HEK293T (cell line): ENCODE data around the gene REN.

ENCODE experiments used
- CTCF ChIA-PET: fragments of 350-600 bp; formaldehyde crosslinking; extraction: SDS; loops from one replicate; lab custom pipeline; 2021; ENCODE audit warnings: antibody characterized with exemption, inconsistent platforms; lab: Yijun Ruan, JAX
- POLR2A ChIA-PET: fragments of 350-600 bp; formaldehyde crosslinking; extraction: SDS; loops from one replicate; lab custom pipeline; 2020; ENCODE audit warnings: antibody characterized with exemption, inconsistent platforms; lab: Yijun Ruan, JAX
- DNase-seq: peaks from one replicate; pipeline ENCODE4 v3.0.0; 2012; ENCODE audit warnings: mixed read lengths; ENCODE audit errors: extremely low spot score
- ARNT ChIP-seq: fragments of 450-650 bp; IDR thresholded peaks from 2 replicates; pipeline ENCODE4 v1.6.1; 2017; ENCODE audit warnings: mild to moderate bottlenecking
- BHLHE40 ChIP-seq: fragments of 450-650 bp; IDR thresholded peaks from 2 replicates; pipeline ENCODE4 v1.6.1; 2016; ENCODE audit warnings: mild to moderate bottlenecking, moderate library complexity, borderline replicate concordance
- CTBP1 ChIP-seq: fragments of 450-650 bp; IDR thresholded peaks from 2 replicates; pipeline ENCODE4 v1.6.1; 2016; ENCODE audit warnings: borderline replicate concordance
- ELF4 ChIP-seq: fragments of 450-650 bp; IDR thresholded peaks from 2 replicates; pipeline ENCODE4 v1.6.1; 2017; ENCODE audit warnings: antibody characterized with exemption
- FOXA1 ChIP-seq: fragments of 450-650 bp; IDR thresholded peaks from 2 replicates; pipeline ENCODE4 v1.6.1; 2016; ENCODE audit warnings: mild to moderate bottlenecking
- FOXK2 ChIP-seq: fragments of 450-650 bp; IDR thresholded peaks from 2 replicates; pipeline ENCODE4 v1.6.1; 2016; ENCODE audit warnings: mild to moderate bottlenecking
- FOXM1 ChIP-seq: fragments of 450-650 bp; IDR thresholded peaks from 2 replicates; pipeline ENCODE4 v1.6.1; 2017; ENCODE audit warnings: mild to moderate bottlenecking, borderline replicate concordance
- HDGF ChIP-seq: fragments of 450-650 bp; IDR thresholded peaks from 2 replicates; pipeline ENCODE4 v1.6.1; 2017; ENCODE audit warnings: antibody characterized with exemption, borderline replicate concordance
- L3MBTL2 ChIP-seq: fragments of 450-650 bp; conservative IDR thresholded peaks from 2 replicates; pipeline ENCODE4 v1.6.1; 2016; ENCODE audit warnings: mild to moderate bottlenecking
- LEF1 ChIP-seq: fragments of 450-650 bp; IDR thresholded peaks from 2 replicates; pipeline ENCODE4 v1.6.1; 2017; ENCODE audit warnings: mild to moderate bottlenecking, borderline replicate concordance
- NFRKB ChIP-seq: fragments of 450-650 bp; IDR thresholded peaks from 2 replicates; pipeline ENCODE4 v1.6.1; 2016; ENCODE audit warnings: mild to moderate bottlenecking, moderate library complexity
- SP1 ChIP-seq: fragments of 450-650 bp; IDR thresholded peaks from 2 replicates; pipeline ENCODE4 v1.6.1; 2017
- SUZ12 ChIP-seq: fragments of 450-650 bp; IDR thresholded peaks from 2 replicates; pipeline ENCODE4 v1.6.1; 2016; ENCODE audit warnings: mild to moderate bottlenecking
- TARDBP ChIP-seq: fragments of 450-650 bp; IDR thresholded peaks from 2 replicates; pipeline ENCODE4 v1.6.1; 2016
- ZNF384 ChIP-seq: fragments of 450-650 bp; IDR thresholded peaks from 2 replicates; pipeline ENCODE4 v1.6.1; 2016
- TF ChIP-seq, protein P1 (sequence below): fragments of 450-650 bp; IDR thresholded peaks from 2 replicates; pipeline ENCODE4 v1.6.1; 2016

The REN gene

DNA sequence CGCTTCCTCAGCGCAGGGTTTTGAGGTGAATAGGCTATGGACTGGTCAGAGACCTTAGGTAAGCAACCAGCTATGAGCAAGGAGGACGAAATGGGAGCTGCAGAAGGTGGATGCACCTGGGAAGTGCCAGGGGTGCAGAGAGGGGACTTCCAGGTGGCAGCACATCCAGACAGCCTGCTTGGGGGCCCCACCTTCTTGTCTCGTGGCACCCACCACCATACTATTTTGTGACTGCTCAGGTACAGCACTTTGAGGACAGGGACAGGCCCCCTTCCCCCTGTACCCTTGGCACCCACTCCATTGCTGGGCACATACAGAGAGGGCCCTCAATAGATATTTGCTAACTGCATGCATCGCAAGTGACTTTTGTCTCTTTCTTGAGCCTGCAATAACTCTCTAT lies 30.9 kb upstream of the REN start:
- ChIA-PET POLR2A (no interaction called here), CTCF (interaction anchor here (4.0 kb wide), 1 partner anchor 10 kb away, joined by 19 read pairs; no protein-coding TSS in a partner anchor)
- no peak for DNase-seq
- TF ChIP-seq, protein P1, sequence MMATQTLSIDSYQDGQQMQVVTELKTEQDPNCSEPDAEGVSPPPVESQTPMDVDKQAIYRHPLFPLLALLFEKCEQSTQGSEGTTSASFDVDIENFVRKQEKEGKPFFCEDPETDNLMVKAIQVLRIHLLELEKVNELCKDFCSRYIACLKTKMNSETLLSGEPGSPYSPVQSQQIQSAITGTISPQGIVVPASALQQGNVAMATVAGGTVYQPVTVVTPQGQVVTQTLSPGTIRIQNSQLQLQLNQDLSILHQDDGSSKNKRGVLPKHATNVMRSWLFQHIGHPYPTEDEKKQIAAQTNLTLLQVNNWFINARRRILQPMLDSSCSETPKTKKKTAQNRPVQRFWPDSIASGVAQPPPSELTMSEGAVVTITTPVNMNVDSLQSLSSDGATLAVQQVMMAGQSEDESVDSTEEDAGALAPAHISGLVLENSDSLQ = no peak
- TF ChIP-seq SUZ12 (no peak), ARNT (no peak), L3MBTL2 (no peak), BHLHE40 (no peak), SP1 (no peak), ELF4 (no peak), FOXM1 (no peak), HDGF (no peak), LEF1 (no peak), ZNF384 (no peak), FOXK2 (no peak), CTBP1 (no peak), TARDBP (no peak), FOXA1 (no peak), NFRKB (no peak)

DNA sequence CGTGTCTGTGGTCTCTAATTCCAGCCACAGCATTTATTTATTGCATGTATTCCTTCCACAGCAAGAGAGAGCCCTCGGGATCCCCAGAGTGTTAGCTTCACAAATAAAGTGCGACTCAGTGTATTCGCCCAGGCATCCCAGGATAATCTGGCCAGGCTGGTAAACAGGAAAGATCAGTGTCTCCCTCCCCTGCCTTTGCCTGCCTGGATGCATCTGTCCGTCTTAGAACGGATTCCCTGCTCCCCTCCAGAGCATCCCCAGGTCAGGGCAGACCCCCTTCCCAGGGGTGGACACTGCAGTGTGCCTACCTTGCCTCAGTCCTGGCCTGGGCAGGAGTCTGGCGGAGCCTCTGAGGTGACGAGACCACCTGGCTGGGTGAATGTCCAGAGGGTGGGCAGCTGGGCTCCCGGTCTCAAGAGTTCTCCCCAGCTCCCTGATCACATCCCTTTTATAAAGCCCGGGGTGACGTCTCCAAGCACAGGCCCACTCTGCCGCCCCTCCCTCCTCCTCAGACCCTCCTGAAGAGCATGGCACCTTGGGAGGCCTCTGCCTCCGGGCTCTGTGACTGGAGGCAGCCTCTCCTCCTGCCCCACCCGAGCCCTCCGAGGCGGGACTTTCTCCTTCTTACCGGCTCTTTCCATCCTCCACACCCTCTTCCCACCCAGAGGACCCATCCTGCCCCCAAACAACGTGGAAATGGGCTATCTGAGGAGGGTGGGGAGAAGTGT lies 30.1 kb upstream of the REN start, which contains the start of gene KISS1:
TSS of gene KISS1 (minus strand) at position 424 of the 728 bp plus-strand sequence. CDS start 3,615 bp downstream, outside the sequence.
- no peak for TF ChIP-seq FOXK2
- TF ChIP-seq SP1 = no peak
- no peak for TF ChIP-seq BHLHE40
- TF ChIP-seq LEF1 = no peak
- TF ChIP-seq L3MBTL2 = no peak
- no peak for TF ChIP-seq ARNT
- TF ChIP-seq FOXA1 = no peak
- no peak for TF ChIP-seq FOXM1
- no peak for TF ChIP-seq SUZ12
- TF ChIP-seq TARDBP = no peak
- TF ChIP-seq, protein P1 = no peak
- no peak for TF ChIP-seq NFRKB
- DNase-seq = no peak
- ChIA-PET POLR2A (no interaction called here), CTCF (interaction anchor here (4.0 kb wide), 1 partner anchor 11 kb away, joined by 19 read pairs; no protein-coding TSS in a partner anchor)

DNA sequence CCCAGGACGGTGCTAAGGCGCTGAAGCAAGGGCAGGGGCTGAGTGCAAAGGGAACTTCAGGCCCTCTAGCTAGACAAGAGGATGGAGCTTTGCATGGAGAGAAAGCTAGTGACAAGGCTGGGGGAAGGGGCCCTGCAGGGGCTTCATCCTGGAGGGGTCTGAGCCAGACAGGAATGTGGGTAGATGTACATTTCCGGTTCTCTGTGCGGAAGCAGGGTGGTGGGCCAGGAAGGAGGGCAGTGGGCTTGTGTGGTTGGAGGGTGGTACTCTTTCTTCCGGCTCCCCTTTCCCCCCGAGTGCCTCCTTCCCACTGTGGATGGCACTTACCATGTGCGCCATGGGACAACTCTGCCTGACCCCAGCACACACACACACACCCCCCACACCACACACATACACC lies 28.6 kb upstream of the REN start:
- ChIA-PET POLR2A (no interaction called here), CTCF (no interaction called here)
- no peak for DNase-seq
- TF ChIP-seq FOXM1 (no peak), SP1 (no peak), ZNF384 (no peak), SUZ12 (no peak), ELF4 (no peak)
- TF ChIP-seq, protein P1 = no peak

DNA sequence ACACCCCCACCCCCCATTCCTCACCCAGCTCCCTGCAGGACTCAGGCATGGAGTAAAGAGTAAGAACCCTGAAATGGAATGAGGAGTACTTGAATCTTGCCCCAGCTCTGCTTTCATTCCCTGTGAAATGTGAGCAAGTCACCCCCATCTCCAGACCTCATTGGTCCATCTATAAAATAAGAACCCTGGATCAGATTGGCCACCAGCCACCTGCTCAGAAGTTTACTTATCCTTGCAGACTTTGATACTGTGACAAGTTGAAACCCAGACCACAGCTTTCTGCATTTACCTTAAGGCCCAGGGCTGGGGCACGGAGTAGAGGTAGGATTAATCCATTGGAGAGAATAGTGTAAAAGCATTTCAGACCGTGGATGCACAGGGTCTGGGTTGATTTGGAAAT lies 27.9 kb upstream of the REN start:
- ChIA-PET CTCF (no interaction called here), POLR2A (no interaction called here)
- TF ChIP-seq NFRKB (no peak), FOXA1 (no peak), FOXM1 (no peak)
- DNase-seq = no peak

DNA sequence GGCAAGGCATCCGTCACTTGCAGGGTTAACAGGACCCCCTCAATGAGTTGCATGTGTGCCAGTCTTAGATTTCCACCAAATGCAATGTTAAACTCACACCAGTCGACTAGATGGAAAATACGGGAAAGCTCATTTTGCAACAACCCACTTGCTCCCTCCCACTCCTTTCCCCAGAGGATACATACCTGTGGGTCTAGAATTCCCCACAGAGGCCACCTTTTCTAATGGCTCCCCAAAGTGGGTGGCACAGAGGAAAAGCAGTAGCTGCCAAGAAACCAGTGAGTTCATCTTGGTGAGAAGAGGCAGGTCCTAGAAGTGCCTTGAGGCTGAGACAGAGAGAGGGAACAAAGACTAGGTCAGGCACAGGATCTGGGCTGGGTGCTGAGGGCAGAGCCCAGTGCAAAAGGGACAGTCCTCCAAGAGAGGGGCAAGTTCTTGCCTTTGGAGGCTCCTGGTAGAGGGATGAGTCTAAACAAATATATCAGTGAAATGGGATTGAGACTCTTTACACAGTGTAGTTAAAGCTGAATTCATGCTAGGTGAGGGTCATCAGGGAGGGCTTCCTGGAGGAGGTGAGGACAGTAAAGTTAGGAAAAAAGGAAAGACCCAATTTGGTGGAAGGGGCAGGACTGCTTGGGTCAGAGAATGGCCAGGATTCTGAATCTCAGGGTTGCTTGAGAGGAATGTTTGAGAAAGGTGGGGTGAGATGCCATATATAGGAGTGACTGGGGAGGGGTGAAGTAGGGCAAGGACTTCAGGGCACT lies 26.6 kb upstream of the REN start:
- POLR2A ChIA-PET = no interaction called here
- TF ChIP-seq LEF1 = no peak
- DNase-seq = no peak
- CTCF ChIA-PET = interaction anchor here (1.3 to 2.4 kb wide), 2 partner anchors 14 to 29 kb away, joined by 5 to 9 read pairs; no protein-coding TSS in a partner anchor

DNA sequence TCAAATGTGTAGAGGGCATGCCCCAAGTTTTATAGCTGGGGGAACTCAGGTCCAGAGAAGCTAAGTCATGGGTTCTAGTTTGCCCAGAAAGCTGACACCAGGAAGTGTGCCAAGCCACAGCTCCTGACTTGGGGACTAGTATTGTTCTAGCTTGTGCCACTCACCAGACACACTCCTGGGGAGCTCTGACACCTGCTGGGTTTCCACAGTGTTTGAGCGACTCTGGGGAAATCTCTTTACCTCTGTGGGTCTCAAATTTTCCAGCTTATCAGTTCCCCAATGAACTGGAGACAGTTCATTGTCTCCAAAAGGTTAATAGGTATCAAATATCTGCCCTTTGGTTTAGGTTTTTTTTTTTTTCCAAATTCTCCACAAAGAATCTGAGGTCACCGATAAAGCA lies 25.9 kb upstream of the REN start:
- CTCF ChIA-PET = interaction anchor here (1.3 to 2.4 kb wide), 2 partner anchors 15 to 29 kb away, joined by 5 to 9 read pairs; no protein-coding TSS in a partner anchor
- TF ChIP-seq LEF1 (no peak), SUZ12 (no peak), BHLHE40 (no peak), ZNF384 (no peak), ARNT (no peak), ELF4 (no peak), NFRKB (no peak), TARDBP (no peak), FOXA1 (no peak), FOXK2 (no peak), L3MBTL2 (no peak), SP1 (no peak), CTBP1 (no peak), HDGF (no peak), FOXM1 (no peak)
- TF ChIP-seq, protein P1 = no peak
- DNase-seq = no peak
- POLR2A ChIA-PET = no interaction called here
